HG03039 (cell line): Measurements from ENCODE around the gene SPACA4.

Experiments used
- ATAC-seq: cut with Tn5 transposase; IDR thresholded peaks from one replicate; pipeline ENCODE4 v1.9.1; 2021; ENCODE audit warnings: mild to moderate bottlenecking, moderate library complexity; ENCODE audit not compliant: unreplicated experiment

The SPACA4 gene

DNA sequence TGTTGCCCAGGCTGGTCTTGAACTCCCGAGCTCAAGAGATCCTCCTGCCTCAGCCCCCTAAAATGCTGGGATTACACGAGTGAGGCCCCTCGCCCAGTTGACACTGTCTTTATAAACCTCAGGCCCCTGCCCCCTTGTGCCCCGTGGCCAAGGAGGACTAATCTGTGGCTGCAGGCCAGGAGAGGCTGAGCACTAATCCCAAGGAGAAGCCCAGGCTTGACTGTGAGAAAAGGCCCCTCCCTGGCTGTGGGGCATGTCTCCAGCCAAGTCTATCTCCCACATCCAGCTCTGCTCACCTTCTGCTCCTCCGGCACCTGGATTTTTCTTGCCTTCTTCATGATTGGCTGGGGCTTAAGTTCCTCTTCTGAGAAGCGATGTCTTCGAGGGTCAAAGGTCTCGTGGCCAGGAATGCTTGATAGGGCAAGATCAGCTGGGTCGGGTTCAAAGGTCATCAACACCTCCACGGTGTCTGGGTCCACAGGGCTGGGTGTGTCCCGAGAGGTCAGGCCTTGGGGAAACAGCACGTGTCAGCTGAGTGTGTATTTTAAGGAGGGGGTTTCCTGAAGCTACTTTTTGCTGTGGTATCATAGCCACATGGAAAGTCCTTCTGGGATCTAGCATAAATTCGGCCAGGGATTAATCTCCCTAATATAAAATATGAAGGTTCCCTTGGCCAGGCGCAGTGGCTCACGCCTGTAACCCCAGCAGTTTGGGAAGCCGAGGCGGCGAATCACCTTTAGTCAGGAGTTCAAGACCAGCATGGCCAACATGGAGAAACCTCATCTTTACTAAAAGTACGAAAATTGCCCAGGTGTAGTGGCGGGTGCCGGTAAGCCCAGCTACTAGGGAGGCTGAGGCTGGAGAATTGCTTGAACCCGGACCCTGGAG, 26.9 kb downstream of the SPACA4 start:
- no peak for ATAC-seq

DNA sequence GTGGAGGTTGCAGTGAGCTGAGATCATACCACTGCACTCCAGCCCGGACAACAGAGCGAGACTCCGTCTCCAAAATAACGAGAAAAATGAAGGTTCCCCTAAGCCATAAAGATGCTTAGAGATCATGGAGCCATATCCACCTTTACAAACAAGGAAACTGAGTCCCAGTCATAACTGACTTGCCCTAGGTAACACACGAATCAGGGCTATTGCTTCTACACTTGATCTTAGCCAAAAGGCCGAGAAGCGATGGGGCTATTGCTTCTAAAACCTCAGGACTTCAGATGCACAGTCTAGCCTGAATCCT, 27.4 kb downstream of the SPACA4 start:
- no peak for ATAC-seq

DNA sequence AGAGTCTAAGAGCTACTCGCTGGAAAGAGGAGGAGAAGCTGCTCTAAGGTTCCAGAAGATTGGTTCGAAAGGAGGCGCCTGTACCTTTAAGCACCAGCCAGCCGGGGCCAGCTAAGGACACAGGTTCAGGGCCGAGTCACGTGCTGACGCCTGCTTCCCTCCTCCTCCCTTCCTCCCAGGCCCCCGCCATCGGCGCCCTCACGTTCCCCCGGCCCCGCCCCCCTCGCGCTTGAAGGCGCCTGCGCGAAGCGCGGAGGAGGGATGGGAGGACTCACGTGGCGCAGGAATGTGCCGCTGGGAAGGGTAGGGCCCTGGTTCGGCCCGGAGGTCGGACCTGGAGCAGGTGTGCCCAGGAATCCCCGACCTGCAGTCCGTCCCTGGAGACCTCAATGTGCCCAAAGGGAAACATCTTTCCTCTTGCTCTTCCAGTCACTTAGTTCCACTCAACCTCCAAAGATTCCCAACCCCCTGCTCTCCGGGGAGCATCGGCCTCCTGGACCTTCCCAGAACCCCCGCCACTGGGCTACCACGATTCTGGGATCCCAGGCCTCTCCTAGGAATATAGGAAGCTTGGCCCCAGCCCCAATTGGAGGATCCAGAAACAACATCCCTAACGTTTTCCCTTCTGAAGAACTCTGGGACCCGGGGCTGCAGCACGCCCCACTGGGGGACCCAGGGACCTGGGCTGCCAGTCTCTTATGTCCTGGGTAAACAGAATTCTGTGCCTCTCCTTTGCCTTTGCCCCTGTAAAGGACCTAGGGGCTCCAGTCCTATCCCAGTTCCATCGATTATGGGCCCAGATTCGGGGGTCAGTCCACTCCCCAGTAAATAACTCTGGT, 28.1 kb downstream of the SPACA4 start:
- ATAC-seq: peak; percentile 30

DNA sequence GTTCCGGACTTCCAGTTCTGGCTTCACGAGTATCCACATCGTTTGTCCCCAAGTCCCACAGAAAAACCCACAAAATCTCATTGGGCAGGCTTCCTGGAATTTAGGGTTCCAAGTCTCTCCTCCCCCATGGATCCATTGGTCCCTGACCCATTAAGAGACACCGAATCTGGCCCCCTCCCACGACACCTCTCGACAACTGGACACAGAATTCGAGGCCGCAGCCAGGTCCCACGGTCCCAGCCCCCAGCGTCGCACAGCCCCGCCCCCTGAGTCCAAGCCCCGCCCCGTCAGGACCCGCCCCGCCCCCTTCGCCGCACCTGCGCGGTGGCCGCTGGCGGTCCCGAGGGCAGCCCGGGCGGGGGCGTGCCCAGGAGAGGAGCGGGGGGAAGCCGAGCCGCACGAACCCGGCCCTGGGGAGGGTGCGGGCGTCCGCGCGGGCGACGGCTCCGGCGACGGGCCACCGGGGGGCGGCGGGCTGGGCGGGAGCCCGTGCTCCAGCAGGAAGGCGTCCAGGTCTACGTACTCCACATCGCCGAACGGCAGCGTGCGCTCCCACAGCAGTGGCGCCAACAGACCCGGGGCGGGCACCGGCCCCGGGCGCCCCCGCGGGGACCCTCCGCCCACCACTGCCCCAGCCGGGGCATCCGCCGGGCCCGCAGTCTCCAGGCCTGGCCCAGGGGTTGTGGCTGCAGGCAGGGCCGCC, 28.9 kb downstream of the SPACA4 start:
- no peak for ATAC-seq

DNA sequence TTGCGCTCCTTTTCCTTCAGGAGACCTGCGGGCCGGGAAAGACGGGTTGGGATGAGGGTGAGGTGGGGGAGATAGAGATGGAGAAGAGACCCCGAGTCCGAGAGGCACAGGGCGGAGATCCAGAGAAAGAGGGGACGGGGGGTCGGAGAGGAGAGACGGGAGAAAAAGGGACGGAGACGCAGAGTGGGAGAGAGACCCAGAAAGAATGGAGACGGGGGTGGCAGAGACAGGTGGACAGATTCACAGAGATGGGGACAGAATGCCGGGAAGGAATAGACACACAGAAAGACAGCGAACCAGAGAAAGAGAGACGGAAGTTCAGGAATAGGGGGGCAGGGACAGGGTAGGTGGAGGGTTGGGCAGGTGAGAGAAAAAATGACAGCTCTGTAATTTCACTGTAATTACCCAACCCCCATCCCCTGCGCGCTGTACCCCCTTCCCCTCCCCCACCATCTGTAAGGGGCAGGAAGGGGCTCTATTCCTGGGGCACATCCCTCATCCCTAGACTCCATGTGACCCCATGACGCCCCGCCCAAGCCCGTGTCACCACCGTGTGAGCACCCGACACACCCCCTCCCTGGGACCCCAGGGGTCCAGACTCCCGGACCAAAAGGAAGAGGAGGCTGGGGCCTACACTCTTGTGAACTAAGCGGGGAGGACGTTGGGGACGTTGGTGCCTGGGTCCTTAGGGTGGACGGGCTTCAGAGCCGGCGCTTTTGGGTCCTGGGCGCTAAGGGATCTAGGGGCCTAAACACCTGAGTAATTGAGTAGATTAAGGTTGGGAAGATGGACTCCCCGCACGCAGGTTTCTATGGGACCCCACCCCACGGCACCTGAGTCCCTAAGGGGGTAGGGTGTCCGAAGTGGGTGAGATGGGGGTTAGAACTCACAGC, 29.7 kb downstream of the SPACA4 start:
- ATAC-seq: no peak

DNA sequence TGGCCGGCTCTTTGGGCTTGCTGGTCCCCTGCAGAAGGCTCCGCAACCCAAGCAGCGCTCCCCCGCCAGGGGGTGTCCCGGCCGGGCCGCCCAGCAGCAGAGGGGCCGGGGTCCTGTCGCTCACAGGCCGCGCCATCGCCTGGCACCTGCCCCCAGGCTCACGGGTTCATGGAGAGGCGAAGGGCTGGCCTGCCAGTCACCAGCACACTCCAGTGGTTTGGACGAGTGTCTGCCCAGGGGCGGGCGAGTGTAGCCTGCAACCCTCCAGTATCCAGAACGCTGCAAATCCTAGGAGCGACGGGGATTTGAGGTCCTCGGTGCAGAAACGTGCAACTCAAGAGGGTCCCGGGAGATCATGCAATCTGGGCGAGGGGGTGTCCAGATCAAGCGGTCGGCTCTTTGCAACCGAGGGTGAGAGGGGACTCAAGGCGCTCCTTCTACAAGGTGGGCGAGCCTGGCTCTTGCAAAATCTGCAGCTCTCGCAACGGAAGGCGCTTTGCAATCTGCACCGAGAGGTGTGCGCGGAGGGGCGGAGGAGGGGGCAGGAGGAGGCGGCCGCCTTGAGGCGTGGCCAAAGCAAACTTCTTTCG, 30.4 kb downstream of the SPACA4 start, which contains the start of gene DBP:
DBP (minus strand) TSS at position 521 of the 590 bp plus-strand sequence; CDS start at position 136, 385 bp downstream.
- ATAC-seq: no peak

DNA sequence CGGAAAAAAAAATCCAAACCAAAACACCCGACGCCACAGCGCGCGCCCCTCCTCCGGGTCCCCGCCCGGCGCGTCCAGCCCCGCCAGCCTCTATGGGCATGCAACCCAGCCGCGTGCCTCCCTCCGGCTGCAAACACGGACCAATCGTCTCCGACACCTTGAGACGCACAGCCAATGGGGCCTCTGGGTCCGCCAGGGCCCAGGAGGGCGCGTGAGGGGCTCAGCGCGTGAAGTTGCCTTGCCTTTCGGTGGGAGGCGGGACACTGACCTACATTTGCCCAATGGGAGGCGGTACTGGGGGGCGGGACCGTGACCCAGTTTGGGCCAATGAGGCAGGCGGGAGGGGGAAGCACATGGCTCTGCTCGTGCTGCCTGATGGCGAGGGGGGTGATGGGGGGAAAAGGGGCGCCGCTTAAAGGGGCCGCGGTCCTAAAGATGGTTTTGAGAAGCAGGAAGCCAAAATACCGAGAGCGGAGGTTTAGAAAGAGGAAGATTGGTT, 31.0 kb downstream of the SPACA4 start:
- peak; percentile 66 for ATAC-seq

DNA sequence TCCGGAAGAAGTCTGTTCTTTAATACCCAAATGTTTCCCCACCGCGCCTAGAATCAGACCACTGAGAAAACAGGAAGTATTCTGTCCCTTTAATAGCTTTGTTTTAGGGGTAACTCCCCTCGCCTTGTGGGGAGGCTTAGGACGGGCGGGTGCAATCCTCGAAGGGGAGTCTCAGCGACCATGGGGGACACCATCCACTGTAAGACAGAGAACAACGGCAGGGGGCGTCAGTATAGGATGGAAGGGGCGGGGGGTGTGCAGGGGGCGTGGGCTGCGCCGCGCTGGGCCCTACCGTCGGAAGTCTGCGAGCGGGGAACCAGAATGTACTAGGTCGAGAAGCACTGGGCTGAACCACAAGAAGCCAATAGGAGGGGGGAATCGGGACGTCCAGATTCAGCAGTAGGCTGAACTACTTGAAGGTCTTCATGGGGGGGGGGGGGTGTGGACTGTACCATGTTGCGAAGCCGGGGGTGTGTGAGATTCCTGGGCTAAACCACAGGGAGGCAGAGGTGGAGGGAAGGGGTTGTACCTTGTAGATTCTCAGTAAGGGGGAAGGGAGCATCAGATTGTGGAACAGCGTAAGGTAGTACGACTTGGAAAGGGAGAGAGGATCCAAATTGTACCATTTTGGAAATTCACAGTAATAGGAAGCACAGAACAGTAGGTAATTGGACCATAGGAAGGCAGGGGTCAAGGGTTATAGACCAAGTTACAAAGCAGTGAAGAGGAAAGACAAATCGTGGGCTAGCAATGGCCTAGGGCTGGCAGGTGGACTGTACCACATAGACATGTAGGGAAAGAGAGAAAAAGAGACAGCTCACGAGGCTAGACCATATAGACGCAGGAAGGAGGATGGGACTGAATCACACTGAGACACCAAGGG, 31.6 kb downstream of the SPACA4 start:
- ATAC-seq: peak; percentile 5

DNA sequence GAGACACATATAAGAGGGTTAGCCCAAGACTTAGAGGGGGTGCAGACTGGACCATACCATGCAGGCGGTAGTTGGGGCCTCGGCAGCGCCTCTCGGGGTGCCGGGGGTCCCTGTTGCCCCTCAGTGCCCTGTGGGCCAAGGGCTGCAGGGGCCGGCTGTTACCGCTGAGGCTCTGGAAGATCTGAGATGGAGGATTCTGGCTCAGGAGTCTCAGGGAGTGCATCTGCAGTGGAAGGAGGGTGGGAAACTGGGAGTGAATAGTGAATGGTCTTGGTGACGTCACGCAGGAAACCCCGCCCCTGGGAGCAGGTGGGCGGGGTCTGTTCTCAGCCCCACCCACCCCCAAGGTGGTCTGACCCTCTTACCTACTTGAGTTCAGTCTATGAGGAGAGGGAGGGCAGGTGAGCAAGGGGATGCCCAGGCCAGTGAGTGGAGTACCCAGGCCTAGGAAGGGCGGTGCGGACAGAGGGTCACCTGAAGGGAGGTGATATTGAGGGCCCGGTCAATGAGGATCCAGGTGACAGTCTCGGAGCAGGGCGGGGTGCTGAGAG, 32.4 kb downstream of the SPACA4 start:
- no peak for ATAC-seq

DNA sequence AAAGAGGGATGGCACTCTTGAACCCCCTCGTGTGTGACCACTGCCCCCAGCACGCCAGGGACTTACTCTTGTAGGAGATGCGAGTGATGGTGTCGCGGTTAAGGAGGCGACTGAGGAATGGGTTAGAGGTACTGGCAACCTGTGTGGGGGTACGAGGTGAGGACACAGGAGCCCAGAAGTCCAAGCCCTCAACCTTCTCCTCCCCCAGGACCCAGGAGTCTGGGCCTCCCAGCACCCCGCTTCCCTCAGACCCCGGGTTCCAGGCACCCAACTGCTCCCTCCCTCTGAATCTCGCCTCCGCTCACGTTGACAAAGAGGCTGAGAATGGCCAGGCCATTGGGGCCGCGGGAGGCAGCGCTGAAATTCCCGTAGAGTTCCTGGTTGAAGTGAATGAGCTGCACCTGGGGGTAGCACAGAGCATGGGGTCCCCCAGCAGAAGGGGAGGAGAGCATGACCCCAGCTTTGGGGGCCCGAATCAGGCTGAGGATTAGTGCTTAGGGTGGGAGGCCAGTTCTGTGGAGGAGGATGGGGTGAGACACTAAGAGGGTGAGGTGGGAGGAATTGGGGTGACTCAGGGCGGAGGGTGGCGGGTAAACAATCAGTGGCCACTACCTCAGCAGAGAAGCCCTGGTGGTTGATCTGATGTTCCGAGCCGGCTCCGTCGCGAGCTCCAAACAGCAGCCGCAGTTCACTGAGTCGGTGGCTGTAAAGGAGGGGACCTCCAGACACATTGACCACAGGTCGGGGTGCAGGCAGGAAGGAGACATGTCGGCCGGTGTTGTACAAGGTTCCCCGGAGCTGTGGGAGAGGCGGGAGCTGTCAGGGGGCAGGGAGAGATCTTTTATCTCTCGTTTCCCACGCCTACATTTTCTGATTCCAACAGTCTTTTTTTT, 33.2 kb downstream of the SPACA4 start:
- no peak for ATAC-seq

DNA sequence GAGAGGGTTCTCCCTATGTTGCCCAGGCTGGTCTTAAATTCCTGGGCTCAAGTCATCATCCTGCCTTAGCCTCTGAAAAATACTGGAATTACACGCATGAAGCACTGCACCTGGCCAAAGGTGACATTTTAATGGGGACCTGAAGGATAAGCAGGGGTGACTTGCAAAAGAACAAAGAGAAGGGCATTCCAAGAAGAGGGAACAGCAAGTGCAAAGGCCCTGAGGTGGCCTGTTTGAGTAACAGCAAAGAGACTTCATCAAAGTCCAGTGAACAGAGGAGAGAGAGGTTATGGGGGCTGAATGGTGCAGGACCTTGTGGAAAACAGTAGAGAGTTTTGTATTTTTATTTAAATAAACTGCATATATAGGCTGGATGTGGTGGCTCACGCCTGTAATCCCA, 35.3 kb downstream of the SPACA4 start:
- ATAC-seq: no peak

DNA sequence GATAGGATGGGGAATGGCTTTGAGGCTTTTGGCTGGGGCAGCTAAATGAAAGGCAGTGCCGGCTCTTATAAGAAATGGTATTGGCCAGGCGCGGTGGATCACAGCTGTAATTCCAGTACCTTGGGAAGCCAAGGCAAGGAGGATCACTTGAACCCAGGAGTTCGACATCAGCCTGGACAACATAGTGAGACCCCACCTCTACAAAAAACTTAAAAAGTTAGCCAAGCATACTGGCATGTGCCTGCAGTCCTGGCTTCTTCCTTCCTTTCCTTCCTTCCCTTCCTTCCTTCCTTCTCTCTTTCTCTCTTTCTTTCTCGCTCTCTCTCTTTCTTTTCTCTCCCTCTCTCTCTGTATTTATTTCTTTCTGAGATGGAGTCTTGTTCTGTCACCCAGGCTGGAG, 36.3 kb downstream of the SPACA4 start:
- ATAC-seq: no peak

DNA sequence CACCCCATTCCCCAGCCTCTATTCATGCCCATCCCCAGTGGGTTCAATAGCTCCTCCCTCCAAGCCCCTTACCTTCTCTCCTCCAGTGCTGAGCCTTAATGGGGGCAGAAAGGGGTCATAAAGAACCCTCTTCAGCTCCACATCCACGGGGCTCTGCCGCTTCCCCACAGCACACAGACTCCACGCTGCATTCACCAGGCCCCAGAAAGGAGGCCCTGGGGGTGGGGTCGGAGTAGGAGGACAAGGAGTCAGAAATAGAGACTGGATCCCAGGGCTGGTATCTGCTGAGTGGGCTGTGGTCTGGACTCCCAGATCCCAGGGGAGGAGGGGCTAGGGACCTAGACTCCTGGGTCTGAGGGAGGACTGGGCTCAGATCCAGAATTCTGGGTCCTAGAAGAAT, 37.8 kb downstream of the SPACA4 start:
- ATAC-seq: no peak

DNA sequence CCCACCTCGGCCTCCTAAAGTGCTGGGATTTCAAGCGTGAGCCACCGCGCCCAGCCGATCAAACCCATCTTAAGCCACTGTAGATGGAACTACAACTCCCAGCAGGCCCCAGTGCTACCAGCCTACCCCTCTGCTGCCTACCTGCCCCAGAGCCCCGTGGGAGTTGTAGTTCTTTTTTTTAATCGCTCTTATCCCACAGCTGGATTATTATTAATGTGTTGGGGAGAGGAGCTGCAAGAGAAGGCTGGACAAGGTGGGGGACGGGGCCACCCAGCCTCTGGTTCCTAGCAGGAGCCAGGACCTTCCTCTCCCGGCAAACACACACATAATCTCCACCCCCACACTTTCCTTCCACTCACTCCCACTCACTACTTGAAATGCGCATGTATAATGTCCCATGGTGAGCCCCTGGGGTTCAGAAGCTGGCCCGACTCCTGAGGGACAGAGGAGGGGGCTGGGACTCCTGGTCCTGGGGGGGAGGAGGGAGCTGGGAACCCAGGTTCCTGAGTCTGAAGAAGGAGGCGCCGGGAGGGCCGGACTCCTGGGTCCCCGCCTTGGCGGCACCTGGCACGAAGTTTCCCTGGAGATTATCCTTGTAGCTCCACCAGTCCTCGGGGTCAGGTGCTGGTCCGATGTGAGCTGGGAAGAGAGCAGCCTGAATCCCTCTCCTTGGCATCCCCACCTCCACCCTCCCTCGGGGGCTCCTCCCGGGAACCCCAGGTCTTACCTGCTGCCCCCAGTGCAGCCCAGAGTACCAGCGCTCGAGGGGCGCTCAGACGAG, 38.5 kb downstream of the SPACA4 start:
- no peak for ATAC-seq

DNA sequence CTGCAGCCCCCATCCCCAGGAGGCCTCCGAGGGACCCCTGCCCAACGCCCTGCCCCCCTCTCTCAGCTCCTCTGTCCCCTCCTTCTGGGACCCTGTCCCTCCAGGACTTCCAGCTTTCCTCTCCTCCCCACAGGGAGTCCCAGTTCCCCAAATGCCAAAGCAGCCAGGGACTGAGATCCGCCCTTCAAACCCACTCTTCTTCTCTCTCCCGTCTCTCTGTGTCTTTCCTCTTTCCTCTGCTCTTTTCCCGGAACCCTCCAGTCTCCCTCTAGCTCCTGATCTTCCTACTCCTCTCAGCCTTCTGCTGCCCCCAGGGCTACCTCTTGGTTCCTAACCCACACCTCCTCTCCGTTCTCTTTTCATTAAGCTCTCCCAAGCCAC, 39.1 kb downstream of the SPACA4 start:
- no peak for ATAC-seq

DNA sequence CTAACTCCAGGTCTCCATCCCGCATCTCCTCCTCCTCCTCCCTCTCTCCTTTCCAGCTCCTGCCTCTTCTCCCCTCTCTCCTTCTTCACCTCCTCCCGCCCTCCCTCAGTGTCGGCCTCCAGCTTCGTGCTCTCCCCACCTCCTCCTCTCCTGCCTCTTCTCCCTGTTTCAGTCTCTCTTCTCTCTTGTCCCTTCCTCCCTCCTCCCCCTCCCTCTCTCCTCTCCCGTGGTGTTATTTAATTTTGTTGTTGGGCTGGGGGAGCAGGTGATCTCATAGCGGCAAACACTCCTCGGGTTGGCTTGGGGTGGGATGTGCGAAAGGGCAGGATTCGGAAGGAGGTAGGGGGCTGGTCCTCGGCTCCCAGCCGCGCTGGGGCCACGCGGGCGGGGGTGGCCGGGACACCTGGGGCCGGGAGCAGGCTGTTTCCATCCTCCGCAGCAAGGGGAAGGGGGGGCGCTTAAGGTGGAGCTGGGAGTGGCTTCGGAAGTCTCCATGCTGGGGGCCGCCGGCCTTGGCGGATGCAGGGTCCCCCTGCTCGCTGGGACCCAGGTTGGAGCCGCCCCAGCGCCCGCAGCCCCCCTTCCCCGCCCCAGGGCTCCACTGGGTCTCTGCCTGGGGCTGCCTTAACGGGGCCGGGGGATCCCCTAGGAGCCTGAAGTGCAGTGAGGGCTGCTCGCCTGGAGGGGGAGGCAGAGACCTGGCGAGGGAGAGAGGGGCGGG, 39.6 kb downstream of the SPACA4 start, which contains the start of gene CA11:
CA11 (minus strand) TSS at position 187 of the 721 bp plus-strand sequence. CDS start 555 bp downstream, outside the sequence.
- ATAC-seq: peak; percentile 81
